Measurements from ENCODE around the gene KRT2. TPM values are rescaled to one million over a fixed set of nuclear protein-coding genes. Genes with fewer than 3 reads are reported as not detected.

Gene KRT2
- total and polyA plus RNA-seq, 2 of the 4 experiments (the other 2 are of a cell fraction), result not detected

DNA sequence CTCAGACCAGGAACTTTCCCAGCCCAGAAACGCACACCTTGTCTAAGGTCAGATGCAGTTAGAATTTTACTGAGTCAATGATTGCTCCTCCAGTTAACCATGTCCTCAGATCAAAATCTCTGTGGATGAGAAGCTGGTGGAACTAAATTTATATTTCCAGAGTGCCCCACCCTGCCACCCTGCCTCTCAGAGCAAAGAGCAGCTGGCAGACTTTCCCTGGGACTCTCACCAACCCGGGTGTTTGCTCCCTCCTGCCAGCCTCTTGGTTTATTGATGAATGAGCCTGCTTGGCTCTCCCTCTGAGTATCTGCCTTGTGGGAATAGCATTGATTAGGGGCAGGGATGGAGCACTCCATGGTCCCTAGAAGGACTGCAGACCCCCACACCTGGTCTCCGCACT is 34.1 kb upstream of the KRT2 start:
- no peaks in the 10 kb centered on the region for H3K79me1 ChIP-seq (ENCODE audit: low read depth in 1 of 2, low read length in 2 of 2)
- H4K20me1 ChIP-seq (ENCODE audit: insufficient read depth, low read length), result no peaks in the 10 kb centered on the region
- ATAC-seq (ENCODE audit: low read depth) (no peak), DNase-seq (no peak)
- peaks cover 47% of the 10 kb centered on the region for H3K27me3 ChIP-seq (ENCODE audit: control insufficient read depth, insufficient read depth, low read length)
- H4K5ac ChIP-seq (ENCODE audit: low read depth, low read length), result no peak overlapping the region
- H4K8ac ChIP-seq (ENCODE audit: low read depth in 2 of 2, low read length in 2 of 2), result no peak overlapping the region
- H3K9ac ChIP-seq (ENCODE audit: low read depth, low read length), result no peak overlapping the region
- in situ Hi-C loops (cut with MboI; ENCODE audit: low sequenced_read_pairs) (no loop called here), dilution Hi-C loops (cut with HindIII; ENCODE audit: low sequenced_read_pairs, unreplicated experiment) (no loop called here), intact Hi-C loops (cut with micrococcal nuclease) (no loop called here)
- no peaks in the 10 kb centered on the region for H3K9me3 ChIP-seq (ENCODE audit: control insufficient read depth, insufficient read depth, low read length)
- no peak overlapping the region for H2AK9ac ChIP-seq (replicated peaks; ENCODE audit: low read depth, low read length, poor library complexity)
- POLR2A ChIA-PET (ENCODE audit: unreplicated experiment), result no interaction called here
- TF ChIP-seq SMC3 (IDR thresholded peaks at IDR 0.05; ENCODE audit: low read depth, low read length) (no peak), MAFK (IDR thresholded peaks at IDR 0.05; ENCODE audit: low read depth, low read length) (no peak), CEBPB (IDR thresholded peaks at IDR 0.05; ENCODE audit: low read depth, low read length) (no peak), RCOR1 (IDR thresholded peaks at IDR 0.05; ENCODE audit: insufficient replicate concordance, low read length) (no peak)
- TF ChIP-seq, protein P1, sequence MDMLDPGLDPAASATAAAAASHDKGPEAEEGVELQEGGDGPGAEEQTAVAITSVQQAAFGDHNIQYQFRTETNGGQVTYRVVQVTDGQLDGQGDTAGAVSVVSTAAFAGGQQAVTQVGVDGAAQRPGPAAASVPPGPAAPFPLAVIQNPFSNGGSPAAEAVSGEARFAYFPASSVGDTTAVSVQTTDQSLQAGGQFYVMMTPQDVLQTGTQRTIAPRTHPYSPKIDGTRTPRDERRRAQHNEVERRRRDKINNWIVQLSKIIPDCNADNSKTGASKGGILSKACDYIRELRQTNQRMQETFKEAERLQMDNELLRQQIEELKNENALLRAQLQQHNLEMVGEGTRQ (IDR thresholded peaks at IDR 0.05; ENCODE audit: low read depth, low read length), result no peak
- H2BK5ac ChIP-seq (ENCODE audit: low read depth, low read length, poor library complexity, severe bottlenecking), result no peak overlapping the region
- H3K4ac ChIP-seq (ENCODE audit: low read depth, low read length), result no peak overlapping the region
- CTCF ChIA-PET, result no interaction called here
- H3K56ac ChIP-seq (ENCODE audit: extremely low read depth, insufficient read depth, low read length), result no peak overlapping the region
- H3K4me1 ChIP-seq (ENCODE audit: control insufficient read depth, insufficient read depth, low read length), result peaks cover 2% of the 10 kb centered on the region; the same call in 1 of the 2 replicates
- no CpG with 5 or more reads among the region's 3 CpGs for WGBS, 2 experiments (ENCODE audit: extremely low coverage in 2 of 2, insufficient read length in 1 of 2)
- H3K36me3 ChIP-seq (ENCODE audit: control insufficient read depth, insufficient read depth, low read length), result no peaks in the 10 kb centered on the region
- no peak overlapping the region for H3K4me2 ChIP-seq (ENCODE audit: low read depth, low read length)
- H3K23ac ChIP-seq (ENCODE audit: low read depth, low read length), result no peak overlapping the region
- no peak overlapping the region for H3K27ac ChIP-seq (ENCODE audit: insufficient read depth, low read length)
- H3K14ac ChIP-seq (replicated peaks; ENCODE audit: low read depth, low read length), result no peak overlapping the region
- H2AK5ac ChIP-seq (ENCODE audit: low read depth, low read length), result no peak overlapping the region
- no peak overlapping the region for H4K91ac ChIP-seq (ENCODE audit: insufficient read depth, low read depth, low read length)
- BruUV-seq (replicated peaks), result no TSS peak
- no peak overlapping the region for H2BK20ac ChIP-seq (ENCODE audit: low read depth, low read length)
- H3K9me1 ChIP-seq (ENCODE audit: insufficient read depth, low read length), result no peaks in the 10 kb centered on the region
- no peak overlapping the region for H3K4me3 ChIP-seq (ENCODE audit: insufficient read depth, low read depth, low read length)
- H2BK15ac ChIP-seq (ENCODE audit: low read depth, low read length), result no peak overlapping the region
- H2BK120ac ChIP-seq (ENCODE audit: low read depth, low read length), result no peak overlapping the region
- no peak overlapping the region for H2AFZ ChIP-seq (replicated peaks; ENCODE audit: low read length, poor library complexity)
- H3K18ac ChIP-seq (ENCODE audit: low read depth, low read length), result no peak overlapping the region

All from IMR-90 (cell line).